Fibroblast of skin of left biceps (primary cell): ENCODE measurements around the gene AFDN.

Experiments used
- DNase-seq, 2 experiments: peaks; one replicate each; pipeline ENCODE4 v3.0.0-alpha.2; 2013; ENCODE audit warnings: low read depth in 2 of 2

Gene AFDN

DNA sequence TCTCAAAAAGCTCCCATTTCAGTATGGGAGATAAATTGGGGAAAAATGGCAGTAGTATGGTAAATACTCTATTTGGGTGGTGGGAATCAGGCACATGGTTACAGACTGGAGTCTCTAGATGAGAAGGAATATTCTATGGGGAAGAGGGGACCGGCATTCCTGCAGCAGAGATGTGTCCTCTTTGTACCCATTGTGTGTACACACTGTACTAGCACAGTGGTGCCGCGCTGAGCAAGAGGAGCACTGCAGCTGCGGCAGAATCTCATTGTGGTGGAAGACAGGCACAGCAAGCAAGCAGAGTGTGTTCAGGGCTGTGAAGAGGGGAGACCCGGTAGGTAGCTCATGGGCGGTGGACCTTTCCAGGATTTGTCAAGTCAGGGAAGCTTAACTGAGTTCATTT lies 13.0 kb downstream of the AFDN start:
- no peak for DNase-seq

DNA sequence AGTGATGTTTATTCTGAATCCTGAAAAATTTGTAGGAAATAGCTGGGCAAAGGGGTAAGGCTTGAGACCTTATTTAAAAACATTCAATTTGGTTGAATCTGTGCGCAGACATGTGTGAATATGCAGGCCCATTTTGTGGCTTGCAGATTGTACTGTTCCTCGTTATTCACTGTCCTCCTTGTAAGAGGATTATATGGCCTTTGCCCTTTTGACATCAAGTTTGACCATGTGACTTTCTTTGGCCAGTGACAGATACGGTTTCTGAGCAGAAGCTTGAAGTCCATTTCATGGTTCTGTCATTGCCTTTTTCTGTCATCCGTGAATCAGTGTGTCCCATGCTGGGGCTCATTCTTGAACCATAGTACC lies 13.4 kb downstream of the AFDN start:
- DNase-seq, result no peak

- DNase-seq, result no peak
Measured at GRCh38 chr6:167840526-167841179, 13.9 kb downstream of the AFDN start.

- DNase-seq, result no peak
Measured at GRCh38 chr6:167841981-167842380, 15.3 kb downstream of the AFDN start.

DNA sequence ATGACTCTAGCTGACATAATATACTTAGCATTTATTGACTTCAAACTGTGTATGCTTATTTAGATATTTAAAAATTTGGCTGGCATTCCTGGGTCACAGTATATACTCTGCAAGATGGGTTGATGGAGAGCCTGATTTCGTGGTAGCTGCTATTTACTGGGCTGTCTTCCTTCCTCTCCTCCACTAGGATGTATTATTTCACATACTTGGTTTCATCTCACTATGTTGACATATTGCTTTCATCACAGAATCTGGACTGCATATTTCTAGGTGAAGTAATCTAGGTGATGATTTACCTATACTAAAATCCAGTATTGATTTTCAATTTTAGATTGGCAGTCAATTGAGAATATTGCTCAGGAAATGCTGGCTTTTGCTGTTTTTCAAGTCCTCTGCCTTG lies 15.7 kb downstream of the AFDN start:
- no peak for DNase-seq

- DNase-seq, result no peak
Measured at GRCh38 chr6:167843023-167843422, 16.3 kb downstream of the AFDN start.

- no peak for DNase-seq
Measured at GRCh38 chr6:167845856-167846255, 19.1 kb downstream of the AFDN start.

GRCh38 chr6:167846997-167847606 lies 20.4 kb downstream of the AFDN start:
- peak; percentile 70 to 72 for DNase-seq

DNA sequence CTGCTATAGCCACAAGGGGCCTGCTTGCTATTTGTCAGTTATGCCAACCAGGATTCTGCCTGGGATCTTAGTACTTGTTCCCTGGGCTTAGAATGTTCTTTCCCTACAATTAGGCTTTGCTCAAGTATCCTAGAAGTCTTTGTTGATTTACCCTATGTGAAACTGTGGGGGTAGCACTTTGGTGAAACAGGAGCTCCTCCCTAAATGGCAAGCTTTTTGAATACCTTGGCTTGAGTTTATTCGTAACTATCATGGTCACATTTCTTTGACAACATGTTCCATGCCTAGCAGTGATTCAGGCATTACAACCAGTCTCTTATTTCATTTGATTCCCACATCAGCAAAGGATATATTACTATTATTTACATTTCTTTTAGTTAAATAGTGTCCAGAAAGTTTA lies 21.2 kb downstream of the AFDN start:
- DNase-seq, result no peak

DNA sequence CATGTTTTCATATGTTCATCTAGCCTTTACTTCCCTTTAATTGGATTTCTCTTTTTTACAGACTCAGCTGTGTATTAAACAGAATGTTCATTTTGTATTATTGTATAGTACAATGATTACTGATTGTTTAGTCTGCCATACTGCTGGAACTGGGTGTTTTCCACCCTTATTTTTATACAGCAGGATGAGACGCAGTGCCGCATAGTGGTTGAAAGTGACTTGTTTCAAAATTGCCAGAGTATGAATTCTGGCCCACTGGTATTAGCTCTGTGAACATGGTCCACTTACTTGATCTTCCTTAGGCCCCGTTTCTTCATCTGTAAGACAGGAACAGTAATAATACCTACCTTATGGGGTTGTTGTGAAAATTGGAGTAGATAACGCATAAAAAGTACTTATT lies 22.1 kb downstream of the AFDN start:
- DNase-seq, result no peak

DNA sequence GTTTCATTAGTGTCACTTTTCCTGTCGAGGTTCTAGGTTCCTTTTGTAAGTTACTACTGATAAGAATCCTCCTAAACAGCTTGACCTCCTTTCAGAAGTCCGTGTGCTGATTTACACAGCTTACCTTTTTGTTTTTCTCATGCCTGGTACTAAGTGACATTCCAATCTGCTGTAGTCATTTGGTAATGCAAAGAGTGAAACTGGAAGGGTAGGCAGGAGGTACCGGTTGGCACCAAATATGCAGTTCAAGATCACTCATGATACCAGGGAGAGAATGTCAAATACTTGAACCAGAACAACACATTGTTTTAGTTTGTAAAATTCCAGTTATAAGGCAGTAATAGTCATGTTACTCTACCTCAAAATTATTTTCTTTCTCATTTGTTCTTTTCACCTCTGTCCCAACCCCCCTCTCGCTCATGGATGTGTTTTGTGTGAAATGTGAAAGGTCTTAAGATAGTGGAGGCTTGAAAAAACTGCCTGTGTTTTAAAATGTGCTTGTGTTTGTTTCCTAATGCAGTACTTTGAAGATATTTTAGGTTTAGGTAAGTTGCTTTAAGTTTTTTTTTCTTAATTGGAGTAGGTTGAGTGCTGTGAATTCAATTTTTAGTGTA lies 23.2 kb downstream of the AFDN start:
- DNase-seq, result no peak

- DNase-seq, result no peak
Measured at GRCh38 chr6:167850782-167851181, 24.1 kb downstream of the AFDN start.

- no peak for DNase-seq
Measured at GRCh38 chr6:167851370-167851952, 24.8 kb downstream of the AFDN start.

DNA sequence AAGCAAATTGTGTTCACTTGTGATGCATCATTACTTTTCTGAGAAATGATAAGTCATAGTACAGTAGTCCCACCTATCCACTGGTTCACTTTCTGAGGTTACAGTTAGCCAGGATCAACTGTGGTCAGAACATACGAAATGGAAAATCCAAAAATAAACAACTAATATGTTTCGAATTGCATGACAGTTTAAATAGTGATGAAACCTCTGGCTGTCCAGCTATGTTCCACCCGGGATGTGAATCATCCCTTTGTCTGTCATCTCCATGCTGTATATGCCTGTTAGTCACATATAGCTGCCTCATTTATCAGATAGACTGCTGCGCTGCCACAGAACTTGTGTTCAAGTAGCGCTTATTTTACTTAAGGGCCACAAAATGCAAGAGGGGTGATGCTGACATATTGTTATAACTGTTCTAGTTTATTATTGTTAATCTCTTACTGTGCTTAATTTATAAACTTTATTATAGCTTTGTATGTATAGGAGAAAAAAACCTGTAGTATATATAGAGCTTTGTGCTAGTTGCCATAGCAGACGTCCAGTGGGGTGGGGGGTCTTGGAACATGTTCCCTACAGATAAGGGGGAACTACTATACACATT lies 29.2 kb downstream of the AFDN start:
- peak; percentile 73 to 79 for DNase-seq

DNA sequence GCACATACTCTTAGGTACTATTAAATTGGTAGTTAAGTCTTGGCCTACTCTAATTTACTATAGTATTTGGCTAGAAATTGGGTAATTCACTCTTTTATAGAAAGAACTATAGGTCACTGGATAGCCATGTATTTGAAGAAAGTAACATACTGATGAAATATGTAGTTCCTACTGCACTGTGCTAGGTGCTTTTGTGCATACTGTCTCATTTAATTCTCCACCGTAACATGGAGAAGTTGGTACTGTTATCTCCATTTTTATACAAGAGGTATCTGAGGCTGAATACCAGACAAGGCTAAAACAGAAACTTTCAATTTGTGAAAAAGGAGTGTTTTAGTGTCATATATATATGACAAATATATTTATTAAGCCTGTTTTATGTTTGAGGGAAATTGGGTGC lies 29.8 kb downstream of the AFDN start:
- no peak for DNase-seq

DNA sequence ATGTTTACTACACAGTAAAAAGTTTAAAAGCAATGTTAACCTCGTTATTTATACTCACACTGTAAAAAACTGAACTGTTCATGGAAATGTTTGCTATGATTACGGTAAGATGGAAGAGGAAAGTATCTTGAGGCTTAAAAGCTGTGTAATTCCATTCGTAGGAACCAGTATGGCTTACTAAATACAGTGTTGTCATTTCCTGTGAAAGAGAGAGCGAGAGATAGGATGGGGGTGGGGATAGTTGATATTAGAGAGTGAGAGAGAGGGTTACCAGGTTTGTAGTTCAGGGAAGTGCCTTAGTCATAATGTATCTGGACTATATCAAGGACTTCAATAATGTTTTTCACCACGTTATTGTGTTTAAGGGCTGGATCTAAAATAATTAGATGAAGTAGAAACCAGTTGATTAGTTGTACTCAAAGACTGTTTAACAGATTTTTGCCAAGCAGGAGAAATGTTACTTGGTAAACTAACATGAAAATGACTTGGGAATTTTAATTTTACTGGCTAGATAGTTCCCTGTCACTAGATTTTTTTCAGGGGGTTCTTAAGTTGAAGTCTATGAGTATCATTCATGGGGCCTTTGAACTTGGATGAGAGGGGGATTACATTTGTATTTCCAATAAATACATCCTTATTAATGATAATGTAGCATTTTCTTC lies 30.4 kb downstream of the AFDN start:
- DNase-seq, result no peak

GRCh38 chr6:167858086-167858591 lies 31.4 kb downstream of the AFDN start:
- peak in 1 of 2 experiments; percentile 14 for DNase-seq

GRCh38 chr6:167858842-167859664 lies 32.3 kb downstream of the AFDN start:
- DNase-seq, result no peak

DNA sequence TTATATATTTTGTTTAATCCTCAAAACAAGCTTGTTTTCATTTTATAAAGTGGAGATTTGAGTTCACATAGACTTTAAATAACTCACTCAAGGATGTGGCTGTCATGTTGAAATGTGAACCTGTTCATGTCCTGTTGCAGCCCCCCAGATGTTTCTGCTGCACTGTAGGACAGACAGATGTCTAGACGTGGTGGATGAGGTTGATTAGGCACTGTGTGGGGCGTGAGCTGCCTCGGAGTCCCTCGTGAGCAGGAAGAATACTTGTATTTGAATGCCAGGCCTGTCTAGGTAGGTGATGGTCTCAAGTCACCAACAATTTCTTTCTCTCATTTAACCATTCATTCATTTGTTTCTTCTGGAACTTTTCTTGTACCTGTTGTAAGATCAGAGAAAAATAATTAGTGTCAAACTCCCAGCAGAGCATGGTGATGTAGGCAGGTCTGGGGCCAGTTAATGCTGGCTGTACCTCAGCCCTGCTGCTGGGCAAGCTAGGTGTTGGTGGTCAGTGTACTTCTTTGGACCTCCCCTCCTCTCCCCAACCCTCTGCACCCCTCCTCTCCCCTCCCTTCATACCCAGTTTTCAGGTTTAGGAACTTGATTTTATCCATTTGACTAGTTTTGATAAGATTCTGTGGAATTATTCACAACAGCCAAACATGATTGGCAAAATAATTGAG lies 34.0 kb downstream of the AFDN start:
- no peak for DNase-seq

DNA sequence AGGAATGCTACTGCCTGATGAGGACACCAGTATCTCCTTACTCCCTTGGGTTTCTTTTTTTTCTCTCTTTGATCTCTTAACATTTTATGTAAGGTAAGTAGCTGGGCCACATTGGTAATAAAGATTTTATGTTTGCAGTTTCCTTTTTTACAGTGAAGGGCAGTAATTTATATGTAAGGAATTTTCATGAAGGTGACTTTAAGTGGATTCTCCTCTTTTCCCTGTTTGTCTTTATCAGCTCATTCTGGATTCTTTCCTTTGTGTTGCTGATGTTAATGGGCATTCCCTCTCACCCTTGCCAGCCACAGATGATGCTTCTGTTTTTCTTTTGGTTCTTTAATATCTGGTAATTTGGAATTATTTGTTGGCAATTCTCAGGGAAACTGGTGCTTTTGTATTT lies 34.7 kb downstream of the AFDN start:
- DNase-seq, result no peak

- no peak for DNase-seq
Measured at GRCh38 chr6:167863897-167864296, 37.2 kb downstream of the AFDN start.
